NCI-H146 treated with DMSO at 0.1 percent for 48 hours (cell line): ENCODE data around the gene PIGS.
"Not testable (repeated sequence)": the region's sequence is repeated elsewhere in the genome, so short reads cannot be mapped to it uniquely, and the experiment has no call there.

Experiments
- DNase-seq: peaks from one replicate; lab custom pipeline; 2025; ENCODE audit not compliant: unreplicated experiment; lab: John Stamatoyannopoulos, UW

Gene PIGS

GRCh38 chr17:28532050-28532960, 39.0 kb downstream of the PIGS start:
- DNase-seq: no peak

- no peak for DNase-seq
These were observed 40.4 kb downstream of the PIGS start for GRCh38 chr17:28530926-28531325.

- no peak for DNase-seq
These were observed 41.1 kb downstream of the PIGS start for GRCh38 chr17:28530250-28530649.

- no peak for DNase-seq
These were observed 42.3 kb downstream of the PIGS start for GRCh38 chr17:28529013-28529400.

GRCh38 chr17:28528327-28529012, 42.9 kb downstream of the PIGS start:
- DNase-seq: no peak

- no peak for DNase-seq
These were observed 43.5 kb downstream of the PIGS start for GRCh38 chr17:28527859-28528258.

- DNase-seq: no peak
These were observed 44.1 kb downstream of the PIGS start for GRCh38 chr17:28527181-28527681.

- DNase-seq: no peak
These were observed 44.9 kb downstream of the PIGS start for GRCh38 chr17:28526381-28526780.

GRCh38 chr17:28524476-28525424, 46.6 kb downstream of the PIGS start:
- DNase-seq: no peak

GRCh38 chr17:28523876-28524275, 47.4 kb downstream of the PIGS start:
- DNase-seq: no peak

GRCh38 chr17:28523186-28523585, 48.1 kb downstream of the PIGS start:
- no peak for DNase-seq

- not testable (repeated sequence) for DNase-seq
These were observed 49.0 kb downstream of the PIGS start for GRCh38 chr17:28522281-28522680.

GRCh38 chr17:28521311-28522085, 49.8 kb downstream of the PIGS start:
- no peak for DNase-seq

GRCh38 chr17:28520687-28521086, 50.6 kb downstream of the PIGS start:
- DNase-seq: no peak

- no peak for DNase-seq
These were observed 52.1 kb downstream of the PIGS start for GRCh38 chr17:28519236-28519635.

GRCh38 chr17:28518578-28518977, 52.7 kb downstream of the PIGS start:
- no peak for DNase-seq

- no peak for DNase-seq
These were observed 53.2 kb downstream of the PIGS start for GRCh38 chr17:28518132-28518531.

GRCh38 chr17:28515518-28515917, 55.8 kb downstream of the PIGS start:
- DNase-seq: no peak

- no peak for DNase-seq
These were observed 56.7 kb downstream of the PIGS start for GRCh38 chr17:28514561-28515002.

GRCh38 chr17:28513476-28513875, 57.8 kb downstream of the PIGS start:
- DNase-seq: no peak
